Measurements from ENCODE around the gene SLC12A5. TPM values are rescaled to one million over a fixed set of nuclear protein-coding genes. Genes with fewer than 3 reads are reported as not detected.

The SLC12A5 gene
- total RNA-seq, 1 experiment from 2014 or later: 20.9 TPM

GRCh38 chr20:46047821-46048220, 18.8 kb downstream of the SLC12A5 start:
- no peak for DNase-seq (ENCODE audit: low spot score)
- no peaks in the 10 kb centered on the region for H3K9me3 ChIP-seq (ENCODE audit: low read depth, low read length, poor library complexity, severe bottlenecking)
- no peaks in the 10 kb centered on the region for H3K36me3 ChIP-seq (ENCODE audit: insufficient read depth, low read length, poor library complexity, severe bottlenecking)
- H3K27me3 ChIP-seq (replicated peaks; ENCODE audit: insufficient read depth, low read depth, low read length, poor library complexity): no peaks in the 10 kb centered on the region
- no TSS peak for BruUV-seq (replicated peaks)
- H3K27ac ChIP-seq (ENCODE audit: low read depth, low read length, poor library complexity, severe bottlenecking): no peak overlapping the region
- H3K4me3 ChIP-seq (ENCODE audit: low read depth, low read length, poor library complexity, severe bottlenecking): no peak overlapping the region
- no peaks in the 10 kb centered on the region for H3K4me1 ChIP-seq (ENCODE audit: insufficient read depth, low read length, poor library complexity, severe bottlenecking)
- ChIA-PET CTCF (no interaction called here), POLR2A (ENCODE audit: low non-redundant PET) (no interaction called here)
- TF ChIP-seq CTCF (conservative IDR thresholded peaks at IDR 0.05; ENCODE audit: low read depth, low read length): no peak
- TF ChIP-seq EZH2 (IDR thresholded peaks at IDR 0.05; ENCODE audit: borderline replicate concordance, low read depth, low read length, poor library complexity, severe bottlenecking): no peak
- intact Hi-C loops (cut with micrococcal nuclease; ENCODE audit: unreplicated experiment): no loop called here

GRCh38 chr20:46049190-46049589, 20.2 kb downstream of the SLC12A5 start:
- H3K27me3 ChIP-seq (replicated peaks; ENCODE audit: insufficient read depth, low read depth, low read length, poor library complexity): no peaks in the 10 kb centered on the region
- CTCF ChIA-PET: no interaction called here

GRCh38 chr20:46049815-46050214, 20.8 kb downstream of the SLC12A5 start:
- ChIA-PET POLR2A (ENCODE audit: low non-redundant PET) (no interaction called here), CTCF (no interaction called here)
- Histone ChIP-seq H3K4me3 (ENCODE audit: low read depth, low read length, poor library complexity, severe bottlenecking) (no peak overlapping the region), H3K9me3 (ENCODE audit: low read depth, low read length, poor library complexity, severe bottlenecking) (no peaks in the 10 kb centered on the region), H3K27ac (ENCODE audit: low read depth, low read length, poor library complexity, severe bottlenecking) (no peak overlapping the region), H3K27me3 (replicated peaks; ENCODE audit: insufficient read depth, low read depth, low read length, poor library complexity) (no peaks in the 10 kb centered on the region), H3K36me3 (ENCODE audit: insufficient read depth, low read length, poor library complexity, severe bottlenecking) (no peaks in the 10 kb centered on the region), H3K4me1 (ENCODE audit: insufficient read depth, low read length, poor library complexity, severe bottlenecking) (no peaks in the 10 kb centered on the region)
- DNase-seq (ENCODE audit: low spot score): no peak
- no TSS peak for BruUV-seq (replicated peaks)
- no peak for TF ChIP-seq CTCF (conservative IDR thresholded peaks at IDR 0.05; ENCODE audit: low read depth, low read length)
- TF ChIP-seq EZH2 (IDR thresholded peaks at IDR 0.05; ENCODE audit: borderline replicate concordance, low read depth, low read length, poor library complexity, severe bottlenecking): no peak
- intact Hi-C loops (cut with micrococcal nuclease; ENCODE audit: unreplicated experiment): no loop called here

More at GRCh38 chr20:46049190-46049589, 20.2 kb downstream of the SLC12A5 start:
- POLR2A ChIA-PET (ENCODE audit: low non-redundant PET): no interaction called here
- Histone ChIP-seq H3K4me3 (ENCODE audit: low read depth, low read length, poor library complexity, severe bottlenecking) (no peak overlapping the region), H3K9me3 (ENCODE audit: low read depth, low read length, poor library complexity, severe bottlenecking) (no peaks in the 10 kb centered on the region), H3K27ac (ENCODE audit: low read depth, low read length, poor library complexity, severe bottlenecking) (no peak overlapping the region), H3K36me3 (ENCODE audit: insufficient read depth, low read length, poor library complexity, severe bottlenecking) (no peaks in the 10 kb centered on the region), H3K4me1 (ENCODE audit: insufficient read depth, low read length, poor library complexity, severe bottlenecking) (no peaks in the 10 kb centered on the region)
- DNase-seq (ENCODE audit: low spot score): no peak
- intact Hi-C loops (cut with micrococcal nuclease; ENCODE audit: unreplicated experiment): no loop called here
- TF ChIP-seq CTCF (conservative IDR thresholded peaks at IDR 0.05; ENCODE audit: low read depth, low read length): no peak
- BruUV-seq (replicated peaks): no TSS peak
